AG04450 (cell line): Measurements from ENCODE around the gene ACKR3. TPM values are rescaled to one million over a fixed set of nuclear protein-coding genes. Genes with fewer than 3 reads are reported as not detected.

Source experiments
- CTCF ChIA-PET: fragments of 300-600, 350-600 bp; formaldehyde crosslinking; extraction: SDS; loops from one replicate; lab custom pipeline; 2022; ENCODE audit warnings: antibody characterized with exemption, inconsistent platforms; lab: Charles Lee
- POLR2A ChIA-PET: fragments of 350-600 bp; formaldehyde crosslinking; extraction: SDS; loops from one replicate; lab custom pipeline; 2021; ENCODE audit warnings: antibody characterized with exemption, inconsistent platforms; lab: Yijun Ruan, JAX
- DNase-seq: peaks from one replicate; pipeline ENCODE4 v3.0.0-alpha.2; 2011; ENCODE audit warnings: low read depth, low spot score
- H3K27ac ChIP-seq: one replicate; pipeline ENCODE4 v1.5.1; 2012; ENCODE audit warnings: low read depth, low read length, control low read depth
- H3K27me3 ChIP-seq: one replicate; pipeline ENCODE4 v1.6.0; 2012; ENCODE audit warnings: low read length; ENCODE audit not compliant: control insufficient read depth, insufficient read depth
- H3K4me3 ChIP-seq: 2 replicates; pipeline ENCODE4 v1.5.1; 2011; ENCODE audit warnings: mild to moderate bottlenecking, low read depth, low read length, control low read depth
- H3K9me3 ChIP-seq: 2 replicates; pipeline ENCODE4 v1.5.1; 2012; ENCODE audit warnings: low read length; ENCODE audit not compliant: control insufficient read depth, insufficient read depth
- polyA plus RNA-seq: library from polyadenylated mRNA; depleted of rRNA; stranded (reverse); fragments of >200 nt; gene quantifications from 2 replicates; pipeline ENCODE4 v1.2.3, GENCODE V29; 2011
- TF ChIP-seq, protein P1 (sequence below): IDR thresholded peaks from 2 replicates; pipeline ENCODE4 v1.5.1; 2011; ENCODE audit warnings: low read depth, low read length, control low read depth, inconsistent platforms

The ACKR3 gene
- polyA plus RNA-seq, 1 experiment: 0.07 TPM

DNA sequence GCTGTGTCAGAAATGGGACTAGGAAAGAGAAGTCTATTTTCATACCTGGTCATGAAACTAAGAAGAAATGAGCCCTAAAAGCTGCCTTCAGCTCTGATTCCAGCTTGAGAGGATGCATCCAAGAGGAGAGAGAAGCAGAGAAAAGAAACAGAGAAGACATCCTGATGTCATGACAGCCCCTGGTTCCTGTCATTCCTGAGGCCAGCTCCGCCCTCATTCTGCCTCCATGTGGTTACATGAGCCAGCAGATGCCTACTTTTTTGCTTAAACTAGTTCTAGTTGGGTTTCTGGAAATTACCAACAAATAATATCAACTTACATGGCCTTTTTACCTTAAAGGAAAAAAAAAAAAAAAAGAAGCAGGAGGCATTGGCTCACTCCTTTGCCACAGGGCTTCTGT is 14.1 kb upstream of the ACKR3 start:
- no peak overlapping the region for H3K4me3 ChIP-seq
- H3K27me3 ChIP-seq: no peaks in the 10 kb centered on the region
- no peak overlapping the region for H3K27ac ChIP-seq
- ChIA-PET CTCF (no interaction called here), POLR2A (no interaction called here)
- TF ChIP-seq, protein P1, sequence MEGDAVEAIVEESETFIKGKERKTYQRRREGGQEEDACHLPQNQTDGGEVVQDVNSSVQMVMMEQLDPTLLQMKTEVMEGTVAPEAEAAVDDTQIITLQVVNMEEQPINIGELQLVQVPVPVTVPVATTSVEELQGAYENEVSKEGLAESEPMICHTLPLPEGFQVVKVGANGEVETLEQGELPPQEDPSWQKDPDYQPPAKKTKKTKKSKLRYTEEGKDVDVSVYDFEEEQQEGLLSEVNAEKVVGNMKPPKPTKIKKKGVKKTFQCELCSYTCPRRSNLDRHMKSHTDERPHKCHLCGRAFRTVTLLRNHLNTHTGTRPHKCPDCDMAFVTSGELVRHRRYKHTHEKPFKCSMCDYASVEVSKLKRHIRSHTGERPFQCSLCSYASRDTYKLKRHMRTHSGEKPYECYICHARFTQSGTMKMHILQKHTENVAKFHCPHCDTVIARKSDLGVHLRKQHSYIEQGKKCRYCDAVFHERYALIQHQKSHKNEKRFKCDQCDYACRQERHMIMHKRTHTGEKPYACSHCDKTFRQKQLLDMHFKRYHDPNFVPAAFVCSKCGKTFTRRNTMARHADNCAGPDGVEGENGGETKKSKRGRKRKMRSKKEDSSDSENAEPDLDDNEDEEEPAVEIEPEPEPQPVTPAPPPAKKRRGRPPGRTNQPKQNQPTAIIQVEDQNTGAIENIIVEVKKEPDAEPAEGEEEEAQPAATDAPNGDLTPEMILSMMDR: no peak
- no peak for DNase-seq
- no peaks in the 10 kb centered on the region for H3K9me3 ChIP-seq

GRCh38 chr2:236557306-236558030 is 12.2 kb upstream of the ACKR3 start:
- CTCF ChIA-PET: interaction anchor here (0.6 kb wide), 3 partner anchors 45 to 764 kb away, joined by 3 to 4 read pairs (median 3); no protein-coding TSS in a partner anchor

DNA sequence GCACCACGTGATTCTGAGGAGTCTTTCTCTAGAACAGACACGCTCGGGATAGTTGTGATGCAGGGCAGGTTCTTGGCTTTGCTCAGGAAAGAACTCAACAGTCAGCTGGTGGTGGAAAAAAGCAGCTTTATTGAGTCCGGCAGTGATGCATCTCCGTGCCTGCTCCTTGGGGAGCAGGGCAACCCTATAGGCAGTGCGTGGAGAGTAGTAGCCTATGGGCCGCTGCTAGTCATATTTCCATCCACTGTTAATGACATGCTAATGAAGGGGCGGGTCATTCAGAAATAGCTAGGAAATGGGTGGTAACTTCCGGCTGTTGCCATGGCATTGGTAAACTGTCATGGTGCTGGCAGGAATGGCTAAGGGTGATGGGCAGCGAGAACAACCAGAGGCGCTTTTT is 11.6 kb upstream of the ACKR3 start:
- CTCF ChIA-PET: interaction anchor here (0.6 kb wide), 2 partner anchors 46 to 764 kb away, joined by 3 to 4 read pairs; no protein-coding TSS in a partner anchor
- DNase-seq: no peak
- Histone ChIP-seq H3K27ac (no peak overlapping the region), H3K9me3 (no peaks in the 10 kb centered on the region), H3K27me3 (no peaks in the 10 kb centered on the region), H3K4me3 (no peak overlapping the region)
- POLR2A ChIA-PET: no interaction called here
- TF ChIP-seq, protein P1: no peak

More at GRCh38 chr2:236557306-236558030, 12.2 kb upstream of the ACKR3 start:
- POLR2A ChIA-PET: no interaction called here
- DNase-seq: no peak
- Histone ChIP-seq H3K4me3 (no peak overlapping the region), H3K27me3 (no peaks in the 10 kb centered on the region), H3K27ac (no peak overlapping the region), H3K9me3 (no peaks in the 10 kb centered on the region)
- TF ChIP-seq, protein P1: no peak

GRCh38 chr2:236558993-236559978 is 10.3 kb upstream of the ACKR3 start:
- Histone ChIP-seq H3K4me3 (no peak overlapping the region), H3K9me3 (no peaks in the 10 kb centered on the region), H3K27me3 (no peaks in the 10 kb centered on the region), H3K27ac (no peak overlapping the region)
- ChIA-PET POLR2A (no interaction called here), CTCF (no interaction called here)
- DNase-seq: no peak
- TF ChIP-seq, protein P1: no peak
